M059J (cell line): Measurements from ENCODE around the gene ASH1L. TPM values are rescaled to one million over a fixed set of nuclear protein-coding genes. Genes with fewer than 3 reads are reported as not detected.
A peak's percentile ranks its signal among the peaks of the same experiment; 100 is the strongest.
"Not testable (repeated sequence)": the region's sequence is repeated elsewhere in the genome, so short reads cannot be mapped to it uniquely, and the experiment has no call there.

ENCODE experiments used
- DNase-seq: peaks from one replicate; pipeline ENCODE4 v3.0.0-alpha.2; 2012; ENCODE audit warnings: low read depth
- total RNA-seq: library from RNA; depleted of rRNA; stranded (reverse); fragments of >200 nt; shearing (Covaris generic); gene quantifications from 2 replicates; pipeline ENCODE4 v1.2.3, GENCODE V29; 2014

ASH1L gene
- total RNA-seq, 1 experiment from 2014 or later = 23.4 TPM

DNA sequence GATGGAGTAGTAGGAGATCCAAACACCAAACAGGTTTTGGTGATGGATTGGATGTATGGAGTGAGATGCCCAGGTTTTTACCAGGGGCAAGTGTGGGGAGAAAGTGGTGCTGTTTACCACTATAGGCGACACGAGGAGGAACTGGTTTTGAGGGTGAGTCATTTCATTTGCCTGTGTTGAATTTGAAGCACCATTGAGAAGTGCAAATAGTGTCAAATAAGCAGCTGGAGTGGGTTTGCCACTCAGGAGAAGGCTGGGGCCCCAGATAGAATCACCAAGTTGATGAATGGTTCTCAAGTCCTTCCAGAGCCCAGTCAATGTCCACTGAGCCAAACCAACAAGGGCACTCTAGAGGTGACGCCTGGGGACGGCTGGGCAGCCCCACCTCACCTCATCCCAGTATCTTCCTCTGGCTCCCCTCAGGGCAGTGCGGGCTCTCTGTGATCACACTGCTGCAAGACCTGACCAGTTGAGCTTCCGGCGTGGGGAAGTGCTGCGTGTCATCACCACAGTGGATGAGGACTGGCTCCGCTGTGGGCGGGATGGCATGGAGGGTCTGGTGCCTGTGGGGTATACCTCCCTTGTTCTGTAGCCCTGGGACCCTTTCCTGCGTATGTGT, 232.5 kb downstream of the ASH1L start:
- no peak for DNase-seq

DNA sequence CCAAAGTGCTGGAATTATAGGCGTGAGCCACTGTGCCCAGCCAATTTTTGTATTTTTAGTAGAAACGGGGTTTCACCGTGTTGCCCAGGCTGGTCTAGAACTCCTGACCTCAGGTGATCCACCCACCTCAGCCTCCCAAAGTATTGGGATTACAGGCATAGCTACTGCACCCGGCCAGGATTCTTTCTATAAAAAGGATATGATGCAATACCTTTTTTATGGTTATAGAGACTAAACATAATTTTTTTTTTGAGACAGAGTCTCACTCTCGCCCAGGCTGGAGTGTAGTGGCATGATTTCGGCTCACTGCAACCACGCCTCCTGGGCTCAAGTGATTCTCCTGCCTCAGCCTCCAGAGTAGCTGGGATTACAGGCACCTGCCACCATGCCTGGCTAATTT, 233.7 kb downstream of the ASH1L start:
- not testable (repeated sequence) for DNase-seq

DNA sequence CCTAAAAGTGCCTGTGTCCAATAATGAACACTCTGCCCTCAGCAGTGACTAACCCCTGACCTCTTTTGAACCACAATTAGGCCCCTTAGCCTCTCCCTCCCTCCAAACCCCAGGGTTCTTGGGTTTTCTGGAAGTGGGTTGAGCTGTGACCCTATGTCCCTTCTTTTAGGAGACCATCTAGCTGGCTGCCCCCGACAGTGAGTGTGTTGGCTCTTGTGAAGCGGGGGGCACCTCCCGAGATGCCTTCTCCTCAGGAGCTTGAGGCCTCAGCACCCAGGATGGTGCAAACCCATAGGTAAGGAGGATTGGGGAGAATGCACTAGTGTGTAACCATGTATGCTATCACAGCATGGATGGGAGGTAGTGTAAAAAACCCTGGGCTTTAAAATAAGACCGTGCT, 234.6 kb downstream of the ASH1L start:
- DNase-seq = no peak

DNA sequence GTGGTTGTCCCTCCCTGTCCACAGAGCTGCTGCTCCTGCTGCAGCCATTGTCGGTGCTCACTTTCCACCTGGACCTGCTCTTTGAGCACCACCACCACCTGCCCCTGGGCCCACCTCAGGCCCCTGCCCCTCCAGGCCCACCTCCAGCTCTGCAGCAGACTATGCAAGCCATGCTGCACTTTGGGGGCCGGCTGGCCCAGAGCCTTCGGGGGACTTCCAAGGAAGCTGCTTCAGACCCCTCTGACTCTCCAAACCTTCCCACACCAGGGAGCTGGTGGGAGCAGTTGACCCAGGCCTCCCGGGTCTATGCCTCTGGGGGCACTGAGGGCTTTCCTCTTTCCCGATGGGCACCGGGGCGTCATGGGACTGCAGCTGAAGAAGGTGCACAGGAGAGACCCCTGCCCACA, 236.0 kb downstream of the ASH1L start:
- DNase-seq = no peak

DNA sequence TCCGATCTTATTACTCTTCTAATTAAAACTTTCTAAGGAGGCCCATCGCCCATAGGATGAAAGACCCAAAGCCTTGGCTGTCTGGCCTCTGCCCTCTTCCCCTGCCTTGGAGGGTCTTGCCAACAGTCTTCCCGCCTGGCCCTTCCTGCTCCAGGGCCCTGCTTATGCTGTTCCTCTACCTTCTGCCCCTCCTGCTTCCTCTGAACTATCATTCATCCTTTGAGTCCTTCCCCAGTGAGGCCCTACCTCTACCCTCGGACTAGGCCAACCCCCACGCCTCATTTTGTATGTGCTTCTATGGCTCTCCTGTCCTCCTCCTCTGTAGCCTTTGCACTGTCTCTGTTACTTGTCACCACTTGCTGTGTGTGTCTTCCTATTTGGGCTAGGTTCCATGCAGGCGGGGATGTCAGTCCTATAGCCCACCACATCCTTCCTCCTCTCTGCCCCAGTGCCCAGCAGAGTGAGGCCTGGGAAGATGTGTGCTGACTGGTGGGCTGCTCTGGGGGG, 236.5 kb downstream of the ASH1L start:
- DNase-seq = no peak

DNA sequence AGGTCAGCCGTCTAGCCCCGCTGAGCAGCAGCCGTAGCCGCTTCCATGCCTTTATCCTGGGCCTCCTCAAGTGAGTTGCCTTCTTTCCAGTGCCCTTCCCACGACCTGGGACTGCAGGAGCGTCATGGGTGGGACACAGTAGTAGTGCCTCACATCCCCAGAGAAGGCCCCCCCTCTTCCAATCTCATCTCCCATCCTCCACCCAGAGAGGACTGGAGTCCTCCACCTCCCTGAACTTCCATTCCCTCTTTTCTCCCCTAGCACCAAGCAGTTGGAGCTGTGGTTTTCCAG, 237.1 kb downstream of the ASH1L start:
- DNase-seq = no peak

DNA sequence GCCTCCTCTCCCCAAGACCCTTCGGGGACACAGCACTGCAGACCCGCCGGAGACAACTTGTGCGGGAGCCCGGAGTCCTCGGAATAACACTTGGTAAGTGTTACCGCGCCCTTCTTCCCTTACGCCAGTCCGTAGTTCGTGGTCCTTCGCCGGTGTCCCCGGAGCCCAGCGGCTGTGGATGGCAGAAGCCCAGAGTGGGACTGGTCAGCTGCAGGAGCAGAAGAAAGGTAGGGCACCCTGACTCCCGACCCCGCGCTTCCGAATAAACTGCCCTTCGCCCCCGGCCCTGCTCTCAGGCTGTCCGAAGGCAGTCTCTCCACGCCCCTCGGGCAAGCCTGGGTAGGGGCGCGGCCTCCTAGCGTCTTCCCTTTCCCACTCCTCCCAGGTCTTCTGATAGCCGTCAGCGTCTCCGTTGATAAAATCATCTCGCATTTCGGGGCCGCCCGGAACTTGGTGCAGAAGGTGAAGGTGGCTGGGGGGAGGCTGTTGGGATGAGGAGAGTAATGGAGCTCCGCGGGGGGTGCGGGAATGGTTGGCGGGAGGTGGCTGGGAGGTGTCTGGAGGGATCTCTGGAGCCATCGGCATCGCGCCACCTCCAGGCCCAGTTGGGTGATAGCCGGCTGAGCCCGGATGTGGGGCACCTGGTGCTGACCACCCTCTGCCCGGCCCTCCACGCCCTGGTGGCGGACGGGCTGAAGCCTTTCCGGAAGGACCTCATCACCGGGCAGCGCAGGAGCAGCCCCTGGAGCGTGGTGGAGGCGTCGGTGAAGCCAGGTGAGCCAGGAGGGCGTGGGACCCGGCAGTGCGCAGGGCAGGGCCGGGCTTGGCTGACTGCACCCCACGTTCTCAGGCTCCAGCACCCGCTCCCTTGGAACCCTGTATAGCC, 237.6 kb downstream of the ASH1L start:
- DNase-seq = peak; percentile 68

DNA sequence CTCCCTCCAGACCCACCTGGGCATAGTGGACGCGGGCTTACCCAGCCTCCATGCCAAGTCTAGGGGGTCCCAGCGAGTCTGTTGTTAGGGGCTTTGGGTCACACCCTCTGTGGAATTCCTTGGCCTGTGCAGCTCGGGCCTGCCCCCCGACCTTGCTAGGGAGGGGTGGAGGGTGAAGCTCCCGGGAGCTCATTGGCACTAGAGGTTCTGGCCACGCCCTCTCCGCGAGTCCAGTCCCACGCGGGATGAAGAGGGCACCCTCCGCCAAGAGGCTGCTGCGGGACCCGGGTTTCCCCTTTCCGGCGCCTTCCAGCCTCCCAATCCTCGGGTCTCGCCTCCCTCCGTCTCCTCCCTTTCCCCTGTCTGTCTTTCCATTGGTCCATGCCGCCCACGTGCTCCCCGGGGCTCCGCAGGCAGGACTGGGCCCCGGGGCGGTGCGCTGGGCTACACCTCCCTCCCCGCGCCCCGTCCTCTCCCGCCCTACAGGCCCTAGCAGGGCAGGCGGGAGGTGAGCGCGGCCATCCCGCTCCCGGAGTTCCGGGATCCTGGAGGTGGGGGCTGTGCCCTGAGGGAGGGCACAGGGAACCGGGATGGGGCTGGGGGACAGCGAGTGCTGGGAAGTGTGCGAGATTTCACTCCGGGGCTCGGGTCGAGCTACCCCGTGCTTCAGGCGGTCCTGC, 238.4 kb downstream of the ASH1L start:
- DNase-seq = peak; percentile 98

DNA sequence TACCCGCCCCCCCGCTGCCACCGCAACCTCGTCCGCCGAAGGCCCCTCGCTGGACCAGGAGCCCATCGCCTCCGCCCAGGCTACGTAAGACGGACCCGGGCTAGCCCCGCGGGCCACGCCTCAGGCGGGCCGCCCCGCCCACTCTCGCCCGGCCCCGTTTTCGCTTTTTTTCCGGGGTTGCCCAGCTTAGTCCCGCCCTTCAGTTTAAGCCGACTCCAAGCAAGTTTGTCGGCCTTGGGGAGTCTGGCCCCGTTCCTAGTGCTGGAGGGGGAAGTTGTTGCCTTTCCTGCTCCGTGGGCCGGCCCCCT, 238.9 kb downstream of the ASH1L start:
- peak; percentile 92 for DNase-seq

DNA sequence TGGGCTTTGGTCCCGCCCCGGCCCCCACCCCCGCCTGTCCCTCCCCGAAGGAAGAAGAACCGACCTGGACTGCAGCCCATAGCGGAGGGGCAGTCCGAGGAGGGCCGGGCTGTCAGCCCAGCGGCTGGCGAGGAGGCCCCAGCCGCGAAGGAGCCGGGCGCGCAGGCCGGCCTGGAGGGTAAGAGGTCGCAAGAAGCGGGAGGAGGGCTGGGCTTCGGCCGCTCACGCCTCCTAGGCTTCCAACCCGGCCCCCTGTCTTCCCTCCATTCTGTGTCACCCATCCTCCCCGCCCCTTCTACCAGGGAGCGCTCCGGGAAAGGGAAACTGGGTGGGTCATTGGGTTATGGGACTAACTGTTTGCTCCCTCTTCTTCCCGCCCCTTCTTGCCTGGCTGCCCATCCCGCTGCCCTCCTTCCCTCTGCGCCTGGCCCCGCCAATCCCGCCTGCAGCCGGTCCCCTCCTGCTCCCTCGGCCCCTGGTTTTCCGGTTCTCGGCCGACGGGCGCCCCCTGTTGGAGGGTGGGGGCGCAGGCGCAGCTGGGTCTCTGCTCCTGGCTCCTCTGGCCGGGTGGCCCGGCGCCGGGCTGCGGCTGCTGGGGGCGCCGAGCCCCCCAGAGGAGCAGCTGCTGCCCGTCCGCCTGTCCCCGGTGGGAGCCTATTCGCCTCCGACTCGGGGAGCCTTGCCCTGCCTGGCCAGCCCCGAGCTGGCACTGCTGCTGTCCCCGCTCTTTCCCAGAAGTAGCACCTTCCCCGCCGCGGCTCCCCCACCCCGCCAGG, 239.5 kb downstream of the ASH1L start:
- DNase-seq = peak; percentile 98

DNA sequence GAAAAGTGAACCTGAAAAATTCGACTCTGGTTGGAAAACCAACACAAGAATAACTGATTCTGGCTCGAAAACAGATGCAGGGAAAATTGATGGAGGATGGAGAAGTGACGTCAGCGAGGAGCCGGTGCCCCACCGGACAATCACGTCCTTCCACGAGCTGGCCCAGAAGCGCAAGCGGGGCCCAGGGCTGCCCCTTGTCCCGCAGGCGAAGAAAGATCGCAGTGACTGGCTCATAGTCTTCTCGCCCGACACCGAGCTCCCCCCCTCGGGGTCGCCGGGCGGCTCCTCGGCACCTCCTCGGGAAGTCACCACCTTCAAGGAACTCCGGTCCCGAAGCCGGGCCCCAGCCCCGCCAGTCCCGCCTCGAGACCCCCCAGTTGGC, 240.0 kb downstream of the ASH1L start:
- peak; percentile 52 for DNase-seq

DNA sequence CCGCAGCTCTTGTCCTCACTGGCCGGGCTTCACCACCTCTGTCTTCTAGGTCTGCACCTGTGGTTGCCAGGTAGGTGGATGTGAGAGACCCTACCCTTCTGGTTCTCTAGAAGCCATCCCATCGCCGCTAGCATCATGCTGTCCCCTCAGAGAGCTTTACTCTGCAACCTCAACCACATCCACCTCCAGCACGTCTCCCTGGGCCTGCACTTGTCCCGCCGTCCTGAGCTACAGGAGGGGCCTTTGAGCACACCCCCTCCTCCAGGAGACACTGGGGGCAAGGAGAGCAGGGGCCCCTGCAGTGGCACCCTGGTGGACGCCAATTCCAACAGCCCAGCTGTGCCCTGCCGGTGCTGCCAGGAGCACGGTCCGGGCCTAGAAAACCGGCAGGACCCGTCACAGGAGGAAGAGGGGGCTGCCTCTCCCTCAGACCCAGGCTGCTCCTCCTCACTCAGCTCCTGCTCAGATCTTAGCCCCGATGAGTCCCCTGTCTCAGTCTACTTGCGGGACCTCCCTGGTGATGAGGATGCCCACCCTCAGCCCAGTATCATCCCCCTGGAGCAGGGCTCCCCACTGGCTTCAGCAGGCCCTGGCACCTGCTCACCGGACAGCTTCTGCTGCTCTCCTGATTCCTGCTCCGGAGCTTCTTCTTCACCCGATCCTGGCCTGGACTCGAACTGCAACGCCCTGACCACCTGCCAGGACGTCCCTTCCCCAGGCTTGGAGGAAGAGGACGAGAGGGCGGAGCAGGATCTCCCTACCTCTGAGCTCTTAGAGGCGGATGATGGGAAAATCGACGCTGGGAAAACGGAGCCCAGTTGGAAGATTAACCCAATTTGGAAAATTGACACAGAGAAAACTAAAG, 240.7 kb downstream of the ASH1L start:
- DNase-seq = no peak

DNA sequence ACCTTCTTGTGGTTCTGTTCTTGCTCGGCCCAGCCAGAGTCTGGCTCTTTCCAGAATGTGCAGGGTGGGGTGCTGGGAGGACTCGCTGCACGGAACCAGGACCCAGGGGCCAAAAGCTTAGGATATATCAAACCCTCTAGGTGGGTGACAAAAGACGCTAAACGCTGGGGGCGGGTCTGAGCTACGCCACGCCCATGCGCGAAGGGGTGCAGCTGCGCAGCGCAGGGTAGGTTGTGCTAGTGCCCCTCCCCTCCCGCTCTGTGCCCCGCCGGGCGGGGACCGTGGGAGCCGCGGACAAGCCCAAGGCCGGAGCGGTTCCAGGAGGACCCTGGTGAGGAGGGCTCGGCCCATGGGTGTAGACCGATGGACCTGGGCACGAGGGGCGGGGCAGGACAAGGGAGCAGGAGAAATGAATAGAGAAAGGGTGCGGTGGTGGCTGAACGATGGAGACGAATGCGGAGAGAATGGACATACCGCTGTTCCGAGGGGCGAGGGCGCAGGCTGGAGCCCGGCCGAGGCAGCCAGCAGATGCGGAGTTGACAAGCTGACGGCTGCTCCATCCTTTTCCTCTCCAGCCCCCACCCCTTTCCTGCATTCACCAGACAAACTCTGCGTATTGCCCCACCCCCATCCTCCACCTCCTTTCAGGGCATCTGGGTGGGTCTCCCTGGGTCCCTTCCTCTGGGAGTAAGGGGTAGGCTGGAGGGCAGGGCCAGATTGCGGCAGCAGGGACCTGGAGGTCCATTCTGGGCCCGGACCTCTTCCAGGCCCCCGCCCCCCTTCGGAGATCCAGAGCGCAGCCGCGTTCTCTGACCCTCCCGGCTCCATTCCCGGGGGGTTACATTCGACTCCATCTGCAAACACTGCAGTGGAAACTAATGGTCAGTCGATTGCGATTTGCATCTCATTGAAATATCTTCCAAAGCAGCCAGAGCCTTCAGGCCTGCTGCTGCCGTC, 241.7 kb downstream of the ASH1L start, which contains the start of gene RUSC1:
Gene RUSC1, plus strand, starts transcription at position 234 of the 957 bp plus-strand sequence. CDS start 880 bp downstream, outside the sequence.
- no peak for DNase-seq

DNA sequence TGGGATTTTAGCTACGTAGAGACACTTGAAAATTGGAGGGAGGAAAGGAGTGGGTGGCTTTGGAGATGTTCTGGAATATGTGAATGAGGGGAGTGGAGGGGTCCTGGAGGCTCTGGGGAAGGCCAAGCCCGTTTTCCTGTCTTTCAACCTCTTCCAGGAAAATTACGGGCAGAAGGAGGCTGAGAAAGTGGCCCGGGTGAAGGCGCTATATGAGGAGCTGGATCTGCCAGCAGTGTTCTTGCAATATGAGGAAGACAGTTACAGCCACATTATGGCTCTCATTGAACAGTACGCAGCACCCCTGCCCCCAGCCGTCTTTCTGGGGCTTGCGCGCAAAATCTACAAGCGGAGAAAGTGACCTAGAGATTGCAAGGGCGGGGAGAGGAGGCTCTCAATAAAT, 242.4 kb downstream of the ASH1L start:
- no peak for DNase-seq

DNA sequence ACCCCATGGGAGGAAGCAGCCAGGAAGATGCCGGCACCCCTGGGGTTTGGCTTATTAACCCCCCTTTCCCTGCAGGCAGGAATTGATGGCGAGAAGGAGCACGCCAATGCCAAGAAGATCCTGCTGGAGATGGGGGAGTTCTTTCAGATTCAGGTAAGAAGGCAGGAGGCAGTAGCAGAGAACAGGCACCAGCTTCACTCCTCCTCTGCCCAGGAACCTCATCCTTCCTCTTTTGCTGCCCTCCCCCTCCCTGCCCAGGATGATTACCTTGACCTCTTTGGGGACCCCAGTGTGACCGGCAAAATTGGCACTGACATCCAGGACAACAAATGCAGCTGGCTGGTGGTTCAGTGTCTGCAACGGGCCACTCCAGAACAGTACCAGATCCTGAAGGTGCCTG, 243.1 kb downstream of the ASH1L start:
- no peak for DNase-seq

DNA sequence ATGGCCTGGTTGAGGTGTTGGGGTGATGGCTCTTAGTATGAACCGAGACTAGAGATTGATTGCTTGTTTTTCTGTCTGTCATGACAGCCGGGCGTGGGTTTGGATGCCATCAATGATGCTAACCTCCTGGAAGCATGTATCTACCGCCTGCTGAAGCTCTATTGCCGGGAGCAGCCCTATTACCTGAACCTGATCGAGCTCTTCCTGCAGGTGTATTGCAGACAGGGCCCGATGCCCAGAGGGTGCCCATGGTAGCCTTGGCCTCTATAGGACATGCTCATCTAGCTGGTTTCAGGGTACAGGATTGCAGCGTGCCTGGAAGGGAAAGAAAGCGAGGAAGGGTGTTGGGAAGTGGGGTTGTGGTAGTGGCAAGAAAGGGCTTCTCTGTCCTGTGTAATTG, 244.5 kb downstream of the ASH1L start:
- DNase-seq = no peak

DNA sequence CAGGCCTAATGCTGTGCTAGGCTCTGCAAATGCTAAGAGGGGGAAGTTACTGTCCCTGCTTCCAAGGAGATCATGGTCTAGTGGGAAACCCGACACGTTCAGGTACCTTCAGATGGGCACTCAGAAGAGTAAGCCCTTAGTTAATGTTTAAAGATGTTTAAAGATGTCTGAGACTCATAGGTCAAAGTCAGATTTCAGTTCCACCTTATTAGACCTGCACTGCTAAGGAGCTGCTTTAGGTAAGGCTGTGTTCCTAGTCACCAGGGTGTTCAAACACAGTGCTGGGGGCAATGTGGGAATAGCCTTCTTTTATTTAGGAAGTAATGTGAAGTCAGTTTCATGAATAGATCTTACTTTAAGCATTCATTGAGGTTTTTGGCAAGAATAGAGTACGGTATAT, 245.7 kb downstream of the ASH1L start:
- DNase-seq = no peak

DNA sequence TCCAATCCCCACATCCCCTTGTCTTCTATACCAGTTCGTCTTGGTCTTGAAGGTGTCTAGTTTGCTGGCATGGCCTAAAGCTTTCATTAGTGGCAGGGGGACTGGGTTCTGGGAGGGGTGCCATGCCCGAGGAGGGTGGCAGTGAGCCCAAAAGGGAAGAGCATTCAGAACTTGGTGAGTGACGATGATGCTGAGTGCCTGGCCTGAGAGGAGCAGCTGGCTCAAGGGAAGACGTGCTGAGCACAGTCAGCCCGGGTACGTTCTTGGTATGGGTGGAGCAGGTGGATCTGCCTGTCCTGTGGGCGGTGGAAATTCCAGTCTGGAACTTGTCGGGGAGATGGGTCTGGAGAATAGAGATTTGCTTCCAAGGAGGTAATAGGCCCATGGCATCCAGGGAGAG, 249.3 kb downstream of the ASH1L start:
- DNase-seq = no peak

DNA sequence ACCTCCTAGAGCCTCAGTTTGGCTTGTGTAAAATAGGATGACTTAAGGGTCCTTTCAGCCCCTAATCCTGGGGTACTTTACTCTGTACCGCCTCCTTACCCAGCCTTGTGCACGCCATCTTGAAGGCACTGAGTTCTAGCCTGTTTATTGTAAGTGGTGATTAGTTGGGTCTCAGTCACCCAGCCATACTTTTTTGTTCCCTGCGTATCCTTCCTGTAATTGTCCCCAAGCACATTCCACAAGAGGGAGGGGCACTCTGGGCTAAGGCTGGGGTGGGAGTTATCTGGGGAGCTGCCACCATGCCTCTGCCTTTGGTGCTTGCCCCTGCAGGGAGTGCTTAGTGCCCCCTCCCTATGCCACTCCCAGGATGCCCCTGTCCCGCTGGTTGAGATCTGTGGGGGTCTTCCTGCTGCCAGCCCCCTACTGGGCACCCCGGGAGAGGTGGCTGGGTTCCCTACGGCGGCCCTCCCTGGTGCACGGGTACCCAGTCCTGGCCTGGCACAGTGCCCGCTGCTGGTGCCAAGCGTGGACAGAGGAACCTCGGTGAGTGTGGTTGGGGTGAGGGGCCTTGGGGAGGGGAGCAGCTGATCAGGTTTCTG, 253.1 kb downstream of the ASH1L start:
- peak; percentile 44 for DNase-seq
